Spleen (tissue), 7 donors: ENCODE data around the gene PLEKHA5.

Experiments
- CTCF ChIP-seq, 11 experiments: fragments of 200-600 bp in 7 of 11; fragments of 450-650 bp in 4 of 11; sonication (generic) in 4 of 11; IDR thresholded peaks in 8 of 11; conservative IDR thresholded peaks in 3 of 11; 1 replicate in 7 of 11; 2 replicates in 4 of 11; pipeline versions ENCODE4 v1.4.0 to v1.8.0; 2016 to 2021; ENCODE audit warnings: antibody characterized with exemption in 11 of 11, inconsistent platforms in 4 of 11, mild to moderate bottlenecking in 1 of 11
- POLR2A ChIP-seq, 3 donors: fragments of 450-650 bp; IDR thresholded peaks; one replicate each; pipeline ENCODE4 v1.5.1; 2017; ENCODE audit warnings: antibody characterized with exemption in 3 of 3, mild to moderate bottlenecking in 1 of 3
- donor health status: DM: no; HTN: no; CAD: no; lungs with moderate emphysema.
- donor health status: DM: no; HTN: no; CAD: no.
- donor health status: DM: no; HTN: no; CAD: no.

- TF ChIP-seq CTCF (IDR thresholded peaks at IDR 0.05 in 8 of 11, conservative IDR thresholded peaks at IDR 0.05 in 3 of 11) = no peak
- TF ChIP-seq POLR2A (IDR thresholded peaks at IDR 0.05) = no peak
Observed at GRCh38 chr12:19351346-19351745, 221.8 kb downstream of the PLEKHA5 start.
